GM19328 (cell line): Measurements from ENCODE around the gene SIPA1L3.

ENCODE experiments used
- ATAC-seq: cut with Tn5 transposase; IDR thresholded peaks from one replicate; pipeline ENCODE4 v1.9.1; 2021; ENCODE audit warnings: mild to moderate bottlenecking, moderate library complexity; ENCODE audit not compliant: unreplicated experiment

Gene SIPA1L3

GRCh38 chr19:37994823-37995130, 87.8 kb downstream of the SIPA1L3 start:
- no peak for ATAC-seq

GRCh38 chr19:37995346-37995745, 88.3 kb downstream of the SIPA1L3 start:
- ATAC-seq, result no peak

- ATAC-seq, result no peak
These were observed 90.9 kb downstream of the SIPA1L3 start for GRCh38 chr19:37997911-37998344.

- no peak for ATAC-seq
These were observed 91.8 kb downstream of the SIPA1L3 start for GRCh38 chr19:37998801-37999308.

GRCh38 chr19:37999309-38000213, 92.6 kb downstream of the SIPA1L3 start:
- ATAC-seq, result no peak

- no peak for ATAC-seq
These were observed 94.3 kb downstream of the SIPA1L3 start for GRCh38 chr19:38001158-38001781.

- no peak for ATAC-seq
These were observed 96.6 kb downstream of the SIPA1L3 start for GRCh38 chr19:38003438-38004185.

- ATAC-seq, result peak; percentile 10
These were observed 97.1 kb downstream of the SIPA1L3 start for GRCh38 chr19:38004186-38004520.

- peak; percentile 63 for ATAC-seq
These were observed 97.7 kb downstream of the SIPA1L3 start for GRCh38 chr19:38004521-38005223.

GRCh38 chr19:38005224-38005614, 98.2 kb downstream of the SIPA1L3 start:
- no peak for ATAC-seq

- no peak for ATAC-seq
These were observed 99.5 kb downstream of the SIPA1L3 start for GRCh38 chr19:38006361-38007045.

- no peak for ATAC-seq
These were observed 102.7 kb downstream of the SIPA1L3 start for GRCh38 chr19:38009650-38010242.

- no peak for ATAC-seq
These were observed 104.4 kb downstream of the SIPA1L3 start for GRCh38 chr19:38011426-38011825.

GRCh38 chr19:38012290-38012689, 105.3 kb downstream of the SIPA1L3 start:
- no peak for ATAC-seq

GRCh38 chr19:38012944-38013343, 105.9 kb downstream of the SIPA1L3 start:
- no peak for ATAC-seq

- no peak for ATAC-seq
These were observed 107.0 kb downstream of the SIPA1L3 start for GRCh38 chr19:38013913-38014580.

- no peak for ATAC-seq
These were observed 108.2 kb downstream of the SIPA1L3 start for GRCh38 chr19:38015216-38015615.

GRCh38 chr19:38015761-38016160, 108.8 kb downstream of the SIPA1L3 start:
- no peak for ATAC-seq

GRCh38 chr19:38017401-38018151, 110.6 kb downstream of the SIPA1L3 start:
- ATAC-seq, result no peak
